Measurements from ENCODE around the gene PLEKHA5.

PLEKHA5 gene

GRCh38 chr12:19138551-19138950, 9.0 kb downstream of the PLEKHA5 start:
- DNase-seq (ENCODE audit: low spot score), result no peak
- in situ Hi-C loops (cut with MboI; ENCODE audit: low pct_unique_long_range_greater_than_20kb, low sequenced_read_pairs, unreplicated experiment), result no loop called here
- TF ChIP-seq CTCF (IDR thresholded peaks at IDR 0.05; ENCODE audit: extremely low read depth, insufficient read depth, missing control alignments), result no peak

GRCh38 chr12:19138956-19139355, 9.4 kb downstream of the PLEKHA5 start:
- DNase-seq (ENCODE audit: low spot score), result no peak
- in situ Hi-C loops (cut with MboI; ENCODE audit: low pct_unique_long_range_greater_than_20kb, low sequenced_read_pairs, unreplicated experiment), result no loop called here
- no peak for TF ChIP-seq CTCF (IDR thresholded peaks at IDR 0.05; ENCODE audit: extremely low read depth, insufficient read depth, missing control alignments)

GRCh38 chr12:19139615-19140194, 10.2 kb downstream of the PLEKHA5 start:
- DNase-seq (ENCODE audit: low spot score), result no peak
- in situ Hi-C loops (cut with MboI; ENCODE audit: low pct_unique_long_range_greater_than_20kb, low sequenced_read_pairs, unreplicated experiment), result no loop called here
- no peak for TF ChIP-seq CTCF (IDR thresholded peaks at IDR 0.05; ENCODE audit: extremely low read depth, insufficient read depth, missing control alignments)

- no peak for TF ChIP-seq CTCF (IDR thresholded peaks at IDR 0.05; ENCODE audit: extremely low read depth, insufficient read depth, missing control alignments)
- in situ Hi-C loops (cut with MboI; ENCODE audit: low pct_unique_long_range_greater_than_20kb, low sequenced_read_pairs, unreplicated experiment), result no loop called here
- no peak for DNase-seq (ENCODE audit: low spot score)
Measured at GRCh38 chr12:19140381-19141236, 11.1 kb downstream of the PLEKHA5 start.

- no peak for TF ChIP-seq CTCF (IDR thresholded peaks at IDR 0.05; ENCODE audit: extremely low read depth, insufficient read depth, missing control alignments)
- no peak for DNase-seq (ENCODE audit: low spot score)
- in situ Hi-C loops (cut with MboI; ENCODE audit: low pct_unique_long_range_greater_than_20kb, low sequenced_read_pairs, unreplicated experiment), result no loop called here
Measured at GRCh38 chr12:19142499-19142898, 13.0 kb downstream of the PLEKHA5 start.

- in situ Hi-C loops (cut with MboI; ENCODE audit: low pct_unique_long_range_greater_than_20kb, low sequenced_read_pairs, unreplicated experiment), result no loop called here
- TF ChIP-seq CTCF (IDR thresholded peaks at IDR 0.05; ENCODE audit: extremely low read depth, insufficient read depth, missing control alignments), result no peak
- no peak for DNase-seq (ENCODE audit: low spot score)
Measured at GRCh38 chr12:19144287-19144686, 14.8 kb downstream of the PLEKHA5 start.
